Mammary epithelial cell (primary cell): ENCODE measurements around the gene UBAP2.

Experiments used
- EZH2 ChIP-seq: IDR thresholded peaks from 2 replicates; pipeline ENCODE4 v1.6.1; 2012; ENCODE audit warnings: low read length, inconsistent platforms, borderline replicate concordance
- TF ChIP-seq, protein P1 (sequence below), 2 donors: IDR thresholded peaks in 1 of 2; conservative IDR thresholded peaks in 1 of 2; 2 replicates each; pipeline ENCODE4 v1.5.1; 2011 to 2012; ENCODE audit warnings: inconsistent platforms in 2 of 2, low read length in 2 of 2, mild to moderate bottlenecking in 2 of 2, control low read depth in 1 of 2, low read depth in 1 of 2; ENCODE audit not compliant: insufficient read depth in 1 of 2; ENCODE audit errors: extremely low read depth in 1 of 2

DNA sequence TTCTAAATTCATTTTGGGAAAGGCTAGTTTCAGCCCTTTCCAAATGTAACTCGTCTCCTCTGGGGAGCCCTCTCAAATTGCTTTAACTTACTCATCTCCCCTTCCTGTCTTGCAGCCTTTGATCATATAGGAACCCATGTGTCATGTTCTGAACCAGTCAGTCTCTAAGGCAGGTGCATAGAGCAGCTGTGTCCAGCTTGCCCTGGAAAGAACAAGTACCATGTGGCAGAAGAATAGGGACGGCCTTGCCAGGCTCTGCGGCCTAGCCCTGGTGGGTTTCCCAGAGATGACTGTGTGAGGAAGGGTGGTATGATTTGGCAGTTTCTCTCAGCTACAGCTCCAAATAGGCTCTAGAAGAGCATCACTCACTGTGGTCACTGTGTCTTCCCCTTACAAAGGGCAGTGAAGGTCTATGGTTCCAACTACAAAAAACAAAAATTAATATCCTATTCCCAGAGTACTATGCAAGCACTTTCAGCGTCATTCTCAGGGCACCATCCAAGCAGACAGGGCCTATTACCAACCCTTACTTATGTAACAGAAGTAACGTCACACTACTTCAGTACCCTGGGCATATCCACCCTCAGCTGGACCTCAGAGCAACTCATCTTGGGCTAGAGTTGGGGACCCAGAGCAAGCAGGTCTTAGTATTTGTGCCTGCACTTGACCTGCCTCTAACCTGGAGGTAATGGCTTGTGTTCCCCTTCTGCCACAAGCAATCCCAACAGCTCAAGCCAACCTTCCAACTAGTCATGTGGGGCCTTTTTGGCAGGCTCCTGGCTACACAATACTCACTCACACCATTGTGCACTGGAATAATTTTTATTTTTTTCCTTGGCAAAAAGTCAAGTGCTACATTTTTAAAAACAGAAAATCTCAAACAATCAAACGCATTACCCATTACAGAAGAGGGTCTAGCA, 37.2 kb upstream of the UBAP2 start:
- TF ChIP-seq, protein P1, sequence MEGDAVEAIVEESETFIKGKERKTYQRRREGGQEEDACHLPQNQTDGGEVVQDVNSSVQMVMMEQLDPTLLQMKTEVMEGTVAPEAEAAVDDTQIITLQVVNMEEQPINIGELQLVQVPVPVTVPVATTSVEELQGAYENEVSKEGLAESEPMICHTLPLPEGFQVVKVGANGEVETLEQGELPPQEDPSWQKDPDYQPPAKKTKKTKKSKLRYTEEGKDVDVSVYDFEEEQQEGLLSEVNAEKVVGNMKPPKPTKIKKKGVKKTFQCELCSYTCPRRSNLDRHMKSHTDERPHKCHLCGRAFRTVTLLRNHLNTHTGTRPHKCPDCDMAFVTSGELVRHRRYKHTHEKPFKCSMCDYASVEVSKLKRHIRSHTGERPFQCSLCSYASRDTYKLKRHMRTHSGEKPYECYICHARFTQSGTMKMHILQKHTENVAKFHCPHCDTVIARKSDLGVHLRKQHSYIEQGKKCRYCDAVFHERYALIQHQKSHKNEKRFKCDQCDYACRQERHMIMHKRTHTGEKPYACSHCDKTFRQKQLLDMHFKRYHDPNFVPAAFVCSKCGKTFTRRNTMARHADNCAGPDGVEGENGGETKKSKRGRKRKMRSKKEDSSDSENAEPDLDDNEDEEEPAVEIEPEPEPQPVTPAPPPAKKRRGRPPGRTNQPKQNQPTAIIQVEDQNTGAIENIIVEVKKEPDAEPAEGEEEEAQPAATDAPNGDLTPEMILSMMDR (conservative IDR thresholded peaks at IDR 0.05 in 1 of 2, IDR thresholded peaks at IDR 0.05 in 1 of 2; ENCODE audit: extremely low read depth in 1 of 2, insufficient read depth in 1 of 2, low read depth in 1 of 2, low read length in 2 of 2) = no peak
- no peak for TF ChIP-seq EZH2
